ENCODE measurements around the gene ANKRD65.
"Not testable (repeated sequence)": the region's sequence is repeated elsewhere in the genome, so short reads cannot be mapped to it uniquely, and the experiment has no call there.

DNA sequence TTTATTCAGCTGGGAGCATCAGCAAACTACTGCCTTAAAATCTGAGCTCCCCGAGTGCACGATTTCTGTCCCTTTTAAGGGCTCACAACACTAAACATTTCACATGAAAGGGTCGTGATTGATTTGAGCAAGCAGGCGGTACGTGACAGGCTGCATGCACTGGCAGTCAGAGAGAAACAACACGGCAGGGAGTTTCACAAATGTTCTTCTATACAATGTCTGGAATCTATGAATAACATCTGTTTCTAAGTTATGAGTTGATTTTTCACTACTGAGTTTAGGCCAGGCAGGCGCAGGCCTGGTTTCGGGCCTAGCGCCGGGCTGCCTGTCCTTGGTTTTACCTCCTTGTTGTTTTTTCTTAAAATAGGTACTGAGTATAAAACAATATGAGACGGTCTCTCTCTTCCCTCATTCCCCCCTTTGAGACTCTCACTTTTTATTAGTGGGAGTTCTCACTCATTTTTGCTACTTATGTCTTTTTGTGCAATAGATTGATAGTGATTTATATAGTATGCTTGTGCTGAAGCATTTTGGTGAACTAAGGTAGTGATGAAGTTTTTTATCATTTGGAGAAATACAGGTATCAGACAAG is 8.7 kb downstream of the ANKRD65 start:
- TF ChIP-seq, protein P1, sequence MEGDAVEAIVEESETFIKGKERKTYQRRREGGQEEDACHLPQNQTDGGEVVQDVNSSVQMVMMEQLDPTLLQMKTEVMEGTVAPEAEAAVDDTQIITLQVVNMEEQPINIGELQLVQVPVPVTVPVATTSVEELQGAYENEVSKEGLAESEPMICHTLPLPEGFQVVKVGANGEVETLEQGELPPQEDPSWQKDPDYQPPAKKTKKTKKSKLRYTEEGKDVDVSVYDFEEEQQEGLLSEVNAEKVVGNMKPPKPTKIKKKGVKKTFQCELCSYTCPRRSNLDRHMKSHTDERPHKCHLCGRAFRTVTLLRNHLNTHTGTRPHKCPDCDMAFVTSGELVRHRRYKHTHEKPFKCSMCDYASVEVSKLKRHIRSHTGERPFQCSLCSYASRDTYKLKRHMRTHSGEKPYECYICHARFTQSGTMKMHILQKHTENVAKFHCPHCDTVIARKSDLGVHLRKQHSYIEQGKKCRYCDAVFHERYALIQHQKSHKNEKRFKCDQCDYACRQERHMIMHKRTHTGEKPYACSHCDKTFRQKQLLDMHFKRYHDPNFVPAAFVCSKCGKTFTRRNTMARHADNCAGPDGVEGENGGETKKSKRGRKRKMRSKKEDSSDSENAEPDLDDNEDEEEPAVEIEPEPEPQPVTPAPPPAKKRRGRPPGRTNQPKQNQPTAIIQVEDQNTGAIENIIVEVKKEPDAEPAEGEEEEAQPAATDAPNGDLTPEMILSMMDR (IDR thresholded peaks at IDR 0.05 in 8 of 11, conservative IDR thresholded peaks at IDR 0.05 in 3 of 11): not testable (repeated sequence)
- not testable (repeated sequence) for TF ChIP-seq POLR2A (IDR thresholded peaks at IDR 0.05)

Measured in spleen (tissue), 7 donors.